ENCODE results near the gene IDH3G. TPM values are rescaled to one million over a fixed set of nuclear protein-coding genes. Genes with fewer than 3 reads are reported as not detected.

The IDH3G gene
- polyA plus RNA-seq, 3 donors: 115 to 201 (median 130) TPM

- Histone ChIP-seq H2AFZ (ENCODE audit: insufficient read depth, low read depth, low read length, poor library complexity, severe bottlenecking) (no peak overlapping the region), H3K79me2 (ENCODE audit: insufficient read depth, low read length) (no peaks in the 10 kb centered on the region), H3K9ac (ENCODE audit: insufficient read depth, low read length, poor library complexity, severe bottlenecking) (no peak overlapping the region), H3K4me1 (ENCODE audit: control insufficient read depth in 1 of 2, insufficient read depth in 2 of 2, low read length in 2 of 2) (peaks cover 0 to 5% of the 10 kb centered on the region in 2 donors), H3K4me2 (replicated peaks; ENCODE audit: extremely low read depth, low read length, poor library complexity, severe bottlenecking) (no peak overlapping the region), H3K36me3 (replicated peaks in 1 of 2; ENCODE audit: control insufficient read depth in 1 of 2, insufficient read depth in 2 of 2, low read length in 2 of 2) (no peaks in the 10 kb centered on the region), H3K9me3 (replicated peaks in 1 of 2; ENCODE audit: control insufficient read depth in 1 of 2, insufficient read depth in 1 of 2, low read length in 2 of 2) (no peaks in the 10 kb centered on the region), H3K27ac (ENCODE audit: low read depth in 1 of 2, low read length in 2 of 2) (no peak overlapping the region), H3K4me3 (replicated peaks in 1 of 3; ENCODE audit: low read depth in 2 of 3, low read length in 3 of 3) (no peak overlapping the region), H4K20me1 (ENCODE audit: insufficient read depth, low read length) (no peaks in the 10 kb centered on the region), H3K27me3 (ENCODE audit: control insufficient read depth in 2 of 2, insufficient read depth in 2 of 2, low read length in 2 of 2) (peaks cover 0 to 5% of the 10 kb centered on the region in 2 donors)
- 87% methylated on average over 10 of the region's 15 CpGs for WGBS (ENCODE audit: insufficient coverage)
- intact Hi-C loops (cut with micrococcal nuclease): loop anchor here (5.0 to 10.0 kb wide), 3 partner anchors 163 to 193 kb away; partner anchors contain the start of gene ARHGAP4 (in 1 of the 2)
- Mint-ChIP-seq H3K4me3 (no peak overlapping the region), H3K36me3 (no peaks in the 10 kb centered on the region), H3K27ac (no peak overlapping the region), H3K4me1 (peaks cover 18% of the 10 kb centered on the region), H3K27me3 (ENCODE audit: low read depth in 3 of 3) (peaks cover 0 to 24% (median 12%) of the 10 kb centered on the region in 3 donors), H3K9me3 (peaks cover 0 to 3% (median 0%) of the 10 kb centered on the region in 7 donors)
- TF ChIP-seq CTCF (IDR thresholded peaks at IDR 0.05): no peak
- DNase-seq: no peak
Measured at GRCh38 chrX:153761863-153762262, 32.3 kb downstream of the IDH3G start.

- peaks cover 1 to 16% (median 2%) of the 10 kb centered on the region in 3 donors for H3K27me3 Mint-ChIP-seq (ENCODE audit: low read depth in 3 of 3)
- TF ChIP-seq CTCF (IDR thresholded peaks at IDR 0.05): no peak
- Histone ChIP-seq H3K79me2 (ENCODE audit: insufficient read depth, low read length) (no peaks in the 10 kb centered on the region), H3K36me3 (replicated peaks in 1 of 2; ENCODE audit: control insufficient read depth in 1 of 2, insufficient read depth in 2 of 2, low read length in 2 of 2) (no peaks in the 10 kb centered on the region), H3K4me1 (ENCODE audit: control insufficient read depth in 1 of 2, insufficient read depth in 2 of 2, low read length in 2 of 2) (no peaks in the 10 kb centered on the region), H3K27me3 (ENCODE audit: control insufficient read depth in 2 of 2, insufficient read depth in 2 of 2, low read length in 2 of 2) (peaks cover 0 to 17% of the 10 kb centered on the region in 2 donors), H2AFZ (ENCODE audit: insufficient read depth, low read depth, low read length, poor library complexity, severe bottlenecking) (no peak overlapping the region), H3K4me3 (replicated peaks in 1 of 3; ENCODE audit: low read depth in 2 of 3, low read length in 3 of 3) (no peak overlapping the region), H4K20me1 (ENCODE audit: insufficient read depth, low read length) (no peaks in the 10 kb centered on the region), H3K9ac (ENCODE audit: insufficient read depth, low read length, poor library complexity, severe bottlenecking) (no peak overlapping the region), H3K9me3 (replicated peaks in 1 of 2; ENCODE audit: control insufficient read depth in 1 of 2, insufficient read depth in 1 of 2, low read length in 2 of 2) (peaks cover 0 to 7% of the 10 kb centered on the region in 2 donors), H3K27ac (ENCODE audit: low read depth in 1 of 2, low read length in 2 of 2) (no peak overlapping the region), H3K4me2 (replicated peaks; ENCODE audit: extremely low read depth, low read length, poor library complexity, severe bottlenecking) (no peak overlapping the region)
- H3K27ac Mint-ChIP-seq: no peak overlapping the region
- no peak for DNase-seq
- H3K4me1 Mint-ChIP-seq: peaks cover 5% of the 10 kb centered on the region
- no peak overlapping the region for H3K4me3 Mint-ChIP-seq
- WGBS (ENCODE audit: insufficient coverage): no CpG with 5 or more reads among the region's 1 CpG
- H3K9me3 Mint-ChIP-seq: peaks cover 0 to 11% (median 0%) of the 10 kb centered on the region in 7 donors
- intact Hi-C loops (cut with micrococcal nuclease): no loop called here
- H3K36me3 Mint-ChIP-seq: no peaks in the 10 kb centered on the region
Measured at GRCh38 chrX:153755136-153755535, 39.0 kb downstream of the IDH3G start.
